ENCODE data around the gene APC.

DNA sequence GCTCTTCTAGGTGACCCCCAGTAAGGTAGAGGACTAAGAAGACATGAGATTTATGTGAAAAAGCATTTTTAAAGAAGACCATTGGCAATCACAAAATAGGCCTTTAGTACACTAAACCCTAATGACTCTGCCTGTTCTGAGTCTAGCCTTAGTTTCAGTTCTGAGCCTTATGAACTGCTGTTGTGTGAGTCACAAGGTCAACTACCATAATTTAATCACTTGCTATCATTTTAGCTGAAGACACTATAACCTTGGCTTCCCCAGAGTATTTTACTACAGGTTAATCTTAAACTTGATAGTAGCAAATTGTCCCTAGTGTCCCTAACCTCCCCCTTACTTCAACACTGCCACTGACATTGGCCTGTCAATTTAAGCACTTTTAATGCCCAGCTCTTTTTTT, 34.4 kb downstream of the APC start:
- TF ChIP-seq, protein P1, sequence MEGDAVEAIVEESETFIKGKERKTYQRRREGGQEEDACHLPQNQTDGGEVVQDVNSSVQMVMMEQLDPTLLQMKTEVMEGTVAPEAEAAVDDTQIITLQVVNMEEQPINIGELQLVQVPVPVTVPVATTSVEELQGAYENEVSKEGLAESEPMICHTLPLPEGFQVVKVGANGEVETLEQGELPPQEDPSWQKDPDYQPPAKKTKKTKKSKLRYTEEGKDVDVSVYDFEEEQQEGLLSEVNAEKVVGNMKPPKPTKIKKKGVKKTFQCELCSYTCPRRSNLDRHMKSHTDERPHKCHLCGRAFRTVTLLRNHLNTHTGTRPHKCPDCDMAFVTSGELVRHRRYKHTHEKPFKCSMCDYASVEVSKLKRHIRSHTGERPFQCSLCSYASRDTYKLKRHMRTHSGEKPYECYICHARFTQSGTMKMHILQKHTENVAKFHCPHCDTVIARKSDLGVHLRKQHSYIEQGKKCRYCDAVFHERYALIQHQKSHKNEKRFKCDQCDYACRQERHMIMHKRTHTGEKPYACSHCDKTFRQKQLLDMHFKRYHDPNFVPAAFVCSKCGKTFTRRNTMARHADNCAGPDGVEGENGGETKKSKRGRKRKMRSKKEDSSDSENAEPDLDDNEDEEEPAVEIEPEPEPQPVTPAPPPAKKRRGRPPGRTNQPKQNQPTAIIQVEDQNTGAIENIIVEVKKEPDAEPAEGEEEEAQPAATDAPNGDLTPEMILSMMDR (IDR thresholded peaks at IDR 0.05), result no peak
- TF ChIP-seq POLR2A (IDR thresholded peaks at IDR 0.05), result no peak

Measured in testis (tissue), 2 donors.